Measurements from ENCODE around the gene QRICH1.

QRICH1 gene

GRCh38 chr3:49093853-49094767, at the start of gene QRICH1:
QRICH1 (minus strand) TSS chr3:49094071; CDS start chr3:49077017, 17,054 bp downstream.
- H3K36me3 ChIP-seq, result peaks cover 46% of the 10 kb centered on the region
- H3K27ac ChIP-seq, result peak within 1 kb of the TSS; percentile 98
- TF ChIP-seq, protein P1, sequence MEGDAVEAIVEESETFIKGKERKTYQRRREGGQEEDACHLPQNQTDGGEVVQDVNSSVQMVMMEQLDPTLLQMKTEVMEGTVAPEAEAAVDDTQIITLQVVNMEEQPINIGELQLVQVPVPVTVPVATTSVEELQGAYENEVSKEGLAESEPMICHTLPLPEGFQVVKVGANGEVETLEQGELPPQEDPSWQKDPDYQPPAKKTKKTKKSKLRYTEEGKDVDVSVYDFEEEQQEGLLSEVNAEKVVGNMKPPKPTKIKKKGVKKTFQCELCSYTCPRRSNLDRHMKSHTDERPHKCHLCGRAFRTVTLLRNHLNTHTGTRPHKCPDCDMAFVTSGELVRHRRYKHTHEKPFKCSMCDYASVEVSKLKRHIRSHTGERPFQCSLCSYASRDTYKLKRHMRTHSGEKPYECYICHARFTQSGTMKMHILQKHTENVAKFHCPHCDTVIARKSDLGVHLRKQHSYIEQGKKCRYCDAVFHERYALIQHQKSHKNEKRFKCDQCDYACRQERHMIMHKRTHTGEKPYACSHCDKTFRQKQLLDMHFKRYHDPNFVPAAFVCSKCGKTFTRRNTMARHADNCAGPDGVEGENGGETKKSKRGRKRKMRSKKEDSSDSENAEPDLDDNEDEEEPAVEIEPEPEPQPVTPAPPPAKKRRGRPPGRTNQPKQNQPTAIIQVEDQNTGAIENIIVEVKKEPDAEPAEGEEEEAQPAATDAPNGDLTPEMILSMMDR (IDR thresholded peaks at IDR 0.05; ENCODE audit: low read depth, low read length), result peak; percentile 73
- DNase-seq, result peak; percentile 98
- no peaks in the 10 kb centered on the region for H3K9me3 ChIP-seq (ENCODE audit: severe bottlenecking)
- no peaks in the 10 kb centered on the region for H3K27me3 ChIP-seq (ENCODE audit: insufficient read depth, low read depth, severe bottlenecking)
- peak within 1 kb of the TSS; percentile 80 for H3K4me3 ChIP-seq (ENCODE audit: low read depth, low read length)

- Histone ChIP-seq H3K27me3 (ENCODE audit: insufficient read depth, low read depth, severe bottlenecking) (no peaks in the 10 kb centered on the region), H3K9me3 (ENCODE audit: severe bottlenecking) (peaks cover 7% of the 10 kb centered on the region), H3K4me3 (ENCODE audit: low read depth, low read length) (no peak overlapping the region), H3K27ac (no peak overlapping the region), H3K36me3 (no peaks in the 10 kb centered on the region)
- TF ChIP-seq, protein P1 (IDR thresholded peaks at IDR 0.05; ENCODE audit: low read depth, low read length), result no peak
- DNase-seq, result no peak
Observed at GRCh38 chr3:49140080-49140479, 46.2 kb upstream of the QRICH1 start.

DNA sequence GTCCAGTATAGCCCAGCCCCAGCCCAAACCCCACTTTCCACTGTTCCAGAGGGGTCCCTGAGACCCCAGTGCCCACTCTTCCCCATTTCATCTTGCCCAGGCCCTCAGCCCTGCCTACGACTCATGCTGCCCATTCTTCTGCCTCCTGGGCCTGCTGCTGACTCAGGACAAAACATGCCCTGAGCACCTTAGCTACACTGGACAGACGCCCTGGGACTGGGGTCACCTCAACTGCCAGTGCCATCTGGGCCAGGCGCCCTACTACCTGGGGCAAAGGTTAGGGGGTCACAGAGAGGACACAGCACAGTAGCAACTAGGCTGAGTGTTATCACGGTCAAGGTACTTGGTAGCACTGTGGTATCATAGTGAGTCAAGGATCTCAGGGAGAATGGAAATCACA, 41.6 kb upstream of the QRICH1 start:
- Histone ChIP-seq H3K36me3 (no peaks in the 10 kb centered on the region), H3K9me3 (ENCODE audit: severe bottlenecking) (peaks cover under 1% of the 10 kb centered on the region), H3K27me3 (ENCODE audit: insufficient read depth, low read depth, severe bottlenecking) (no peaks in the 10 kb centered on the region), H3K27ac (no peak overlapping the region), H3K4me3 (ENCODE audit: low read depth, low read length) (no peak overlapping the region)
- TF ChIP-seq, protein P1 (IDR thresholded peaks at IDR 0.05; ENCODE audit: low read depth, low read length), result no peak
- no peak for DNase-seq

- Histone ChIP-seq H3K27me3 (ENCODE audit: insufficient read depth, low read depth, severe bottlenecking) (no peaks in the 10 kb centered on the region), H3K36me3 (no peaks in the 10 kb centered on the region), H3K9me3 (ENCODE audit: severe bottlenecking) (no peaks in the 10 kb centered on the region), H3K27ac (no peak overlapping the region), H3K4me3 (ENCODE audit: low read depth, low read length) (no peak overlapping the region)
- TF ChIP-seq, protein P1 (IDR thresholded peaks at IDR 0.05; ENCODE audit: low read depth, low read length), result no peak
- DNase-seq, result no peak
Observed at GRCh38 chr3:49134471-49135265, 40.8 kb upstream of the QRICH1 start.

DNA sequence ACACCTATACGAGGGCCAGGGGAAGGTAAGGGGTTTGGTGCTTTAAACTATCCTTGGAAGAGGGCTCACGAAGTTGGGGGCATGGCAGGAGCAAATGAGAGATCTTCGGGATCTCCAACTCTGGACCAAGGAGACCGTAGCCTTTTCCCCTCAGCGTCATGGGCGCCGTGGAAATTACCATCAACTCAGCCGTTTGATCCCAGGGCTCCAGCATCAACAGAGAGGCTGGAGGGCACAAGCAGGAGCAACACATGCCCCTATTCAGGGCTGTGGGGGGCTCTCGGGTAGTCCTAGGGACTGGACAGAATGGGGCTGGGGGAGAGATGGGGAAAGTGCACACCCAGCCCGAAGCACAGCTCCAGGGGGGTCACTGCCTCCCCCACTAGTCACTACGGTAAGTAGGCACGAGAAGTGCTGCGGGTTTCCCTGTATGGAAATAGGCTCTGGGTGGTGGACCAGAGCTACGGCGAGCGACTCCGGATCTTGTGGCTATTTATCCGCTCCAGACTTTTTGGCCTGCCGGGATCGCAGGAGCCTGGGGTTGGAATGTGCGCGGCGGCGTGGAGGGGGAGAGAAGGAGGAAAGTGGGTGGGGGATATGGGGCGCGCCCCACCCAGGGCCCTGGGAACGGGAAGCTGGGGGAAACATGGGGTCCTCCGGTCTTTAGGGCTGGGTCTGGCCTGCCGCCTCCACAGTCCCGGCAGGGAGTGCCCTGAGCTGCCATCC, 39.5 kb upstream of the QRICH1 start:
- peak overlapping the region; percentile 81 for H3K4me3 ChIP-seq (ENCODE audit: low read depth, low read length)
- peak overlapping the region; percentile 79 for H3K27ac ChIP-seq
- no peaks in the 10 kb centered on the region for H3K27me3 ChIP-seq (ENCODE audit: insufficient read depth, low read depth, severe bottlenecking)
- H3K36me3 ChIP-seq, result no peaks in the 10 kb centered on the region
- DNase-seq, result peak; percentile 88
- TF ChIP-seq, protein P1 (IDR thresholded peaks at IDR 0.05; ENCODE audit: low read depth, low read length), result no peak
- no peaks in the 10 kb centered on the region for H3K9me3 ChIP-seq (ENCODE audit: severe bottlenecking)

Measured in WERI-Rb-1 (cell line).